ENCODE results near the gene POC1A.

The POC1A gene

DNA sequence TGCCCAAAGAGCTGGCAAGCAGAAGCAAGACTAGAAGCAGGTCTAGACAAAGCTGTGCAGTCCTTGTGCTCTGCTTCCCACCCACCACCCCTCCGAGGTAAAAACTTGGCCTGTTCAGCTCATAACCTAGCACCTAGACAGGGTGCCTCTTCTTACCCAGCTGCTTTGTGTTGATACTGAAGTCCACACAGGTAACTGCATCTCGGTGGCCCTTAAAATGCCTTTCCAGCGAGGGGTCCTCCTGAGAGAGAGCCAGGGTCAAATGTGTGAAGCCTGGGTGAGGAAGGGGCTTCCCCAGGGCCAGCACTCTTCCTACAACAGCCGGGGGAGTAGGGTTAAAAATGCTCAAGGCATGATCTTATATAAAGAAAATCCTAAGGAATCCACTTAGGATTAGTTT lies 3.4 kb downstream of the POC1A start:
- no peak for DNase-seq (ENCODE audit: low read depth)

DNA sequence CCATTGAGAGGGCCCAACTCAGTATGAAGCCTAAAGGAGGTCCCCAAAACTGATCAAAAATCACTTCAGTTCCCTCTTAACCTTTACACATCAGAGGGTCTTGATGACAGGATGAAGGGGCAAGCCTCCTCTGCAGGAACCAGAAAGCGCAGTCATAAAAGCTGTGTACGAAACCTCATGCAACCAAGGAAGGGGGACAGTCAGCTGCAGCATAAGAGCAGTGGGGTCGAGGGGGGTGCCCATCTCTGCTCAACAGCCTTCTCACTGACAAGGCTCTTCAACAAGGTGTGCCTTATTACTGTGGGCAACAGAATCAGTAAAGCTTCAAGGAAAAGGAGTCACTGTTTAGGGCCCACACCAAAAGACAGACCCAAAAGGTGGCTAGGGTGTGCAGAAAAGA lies 3.9 kb downstream of the POC1A start:
- DNase-seq (ENCODE audit: low read depth): no peak

DNA sequence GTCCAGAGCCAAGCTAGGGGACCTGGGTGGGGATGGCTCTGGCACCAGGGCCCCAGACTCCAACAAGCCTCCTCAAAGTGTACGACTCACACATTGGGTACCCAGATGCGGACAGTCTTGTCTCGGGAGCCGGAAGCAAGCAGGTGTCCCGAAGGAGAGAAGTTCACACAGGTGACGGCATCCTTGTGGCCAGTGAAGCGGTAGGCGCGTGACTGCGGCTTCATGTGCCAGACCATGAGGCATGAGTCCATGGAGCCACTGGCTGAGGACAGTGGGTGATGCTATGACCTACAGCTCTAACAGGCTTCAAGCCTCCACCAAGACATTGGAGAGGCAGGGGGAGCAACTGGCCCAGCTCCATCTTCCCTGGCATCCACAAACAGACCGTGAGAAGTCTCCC lies 4.5 kb downstream of the POC1A start:
- DNase-seq (ENCODE audit: low read depth): no peak

- no peak for DNase-seq (ENCODE audit: low read depth)
Measured at GRCh38 chr3:52149021-52149420, 5.2 kb downstream of the POC1A start.

GRCh38 chr3:52147804-52148203 lies 6.4 kb downstream of the POC1A start:
- no peak for DNase-seq (ENCODE audit: low read depth)

DNA sequence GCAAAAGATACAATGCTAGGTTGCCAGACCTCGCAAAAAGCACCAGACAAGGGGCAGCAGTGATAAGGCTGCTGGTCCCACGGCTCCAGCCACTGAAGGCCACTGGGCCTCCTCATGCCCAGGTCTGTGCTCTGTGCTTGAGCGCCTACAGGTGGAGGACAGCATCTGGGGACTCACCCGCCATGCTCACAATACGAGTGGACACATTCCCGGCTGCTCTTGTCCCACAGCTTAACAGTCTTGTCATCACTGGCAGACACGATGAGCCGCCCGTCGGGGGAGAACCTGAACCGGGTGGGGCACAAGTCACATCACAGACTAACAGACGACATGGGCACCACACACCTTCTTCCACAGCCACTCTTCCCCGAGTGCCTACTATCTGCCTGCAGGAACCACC lies 7.4 kb downstream of the POC1A start:
- no peak for DNase-seq (ENCODE audit: low read depth)

- no peak for DNase-seq (ENCODE audit: low read depth)
Measured at GRCh38 chr3:52146189-52146588, 8.0 kb downstream of the POC1A start.

DNA sequence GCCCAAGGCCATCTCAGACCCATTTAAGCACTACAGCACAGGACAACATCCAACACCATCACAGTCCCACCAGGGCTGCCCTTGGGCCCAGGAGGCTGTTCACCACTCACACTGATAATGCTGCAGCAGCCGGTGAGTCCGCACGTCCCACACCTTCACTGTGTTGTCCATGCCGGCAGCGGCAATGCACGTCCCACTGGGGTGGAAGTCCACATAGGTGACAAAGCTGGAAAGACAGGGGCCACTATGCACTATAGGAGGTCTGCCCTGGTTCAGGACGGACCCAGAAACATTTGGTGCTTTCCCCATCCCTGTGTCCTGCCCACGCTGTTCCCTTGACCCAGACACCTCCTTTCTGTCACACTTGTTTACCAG lies 8.5 kb downstream of the POC1A start:
- DNase-seq (ENCODE audit: low read depth): no peak

- DNase-seq (ENCODE audit: low read depth): no peak
Measured at GRCh38 chr3:52144796-52145735, 9.2 kb downstream of the POC1A start.

DNA sequence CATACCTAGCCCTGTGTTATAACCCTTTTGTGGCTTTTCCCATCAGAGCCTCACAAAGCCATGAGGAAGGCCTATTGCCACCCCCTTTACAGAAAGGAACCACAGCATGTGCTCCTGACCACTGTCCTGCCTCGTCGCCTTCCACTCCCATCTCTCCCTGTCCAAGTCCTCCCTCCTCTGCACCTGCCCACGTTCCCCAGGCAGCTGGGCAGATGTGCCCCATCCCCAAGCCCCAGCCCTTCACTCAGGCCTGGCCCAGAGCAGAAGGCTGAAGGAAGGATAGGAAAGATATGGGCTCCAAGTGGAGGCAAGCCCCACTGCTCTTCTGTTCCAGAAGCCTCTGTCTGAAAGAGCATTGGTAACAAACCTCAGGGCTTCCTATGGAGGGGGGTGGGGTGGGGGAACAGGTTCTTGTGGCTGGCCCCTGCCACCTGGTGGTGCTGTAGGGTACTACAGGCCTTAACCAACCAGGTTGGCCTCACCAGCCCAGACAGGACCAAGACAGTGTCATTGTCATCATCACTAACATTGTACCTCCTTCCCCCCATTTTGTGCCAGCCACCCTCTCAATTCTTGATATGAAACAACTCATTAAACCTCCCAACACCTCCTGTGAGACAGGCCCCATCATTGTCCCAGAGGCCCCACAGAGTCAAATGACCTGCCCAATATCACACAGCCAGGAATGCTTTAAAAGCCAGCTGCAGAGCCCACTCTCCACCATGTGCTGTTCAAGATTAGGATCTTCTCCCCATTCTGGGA lies 10.0 kb downstream of the POC1A start:
- peak; percentile 85 for DNase-seq (ENCODE audit: low read depth)

- no peak for DNase-seq (ENCODE audit: low read depth)
Measured at GRCh38 chr3:52143616-52144015, 10.6 kb downstream of the POC1A start.

GRCh38 chr3:52143156-52143555 lies 11.1 kb downstream of the POC1A start:
- DNase-seq (ENCODE audit: low read depth): no peak

DNA sequence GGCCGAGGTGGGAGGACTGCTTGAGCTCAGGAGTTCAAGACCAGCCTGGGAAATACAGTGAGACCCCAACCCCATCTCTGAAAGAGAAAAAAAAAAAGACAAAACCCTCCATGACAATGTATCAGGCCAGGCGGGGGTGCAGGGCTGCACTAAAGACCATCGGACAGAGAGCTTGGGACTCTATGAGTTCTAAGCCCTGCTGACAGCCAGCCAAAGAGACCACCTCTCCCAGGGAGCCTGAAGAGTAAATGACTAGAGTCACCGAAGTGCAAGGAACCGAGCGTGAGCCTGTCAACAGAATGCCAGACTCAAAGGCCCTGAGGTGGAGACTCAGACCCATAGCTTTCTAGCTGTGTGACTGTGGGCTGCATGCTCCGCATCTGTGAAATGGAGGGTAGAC lies 12.5 kb downstream of the POC1A start:
- DNase-seq (ENCODE audit: low read depth): no peak

DNA sequence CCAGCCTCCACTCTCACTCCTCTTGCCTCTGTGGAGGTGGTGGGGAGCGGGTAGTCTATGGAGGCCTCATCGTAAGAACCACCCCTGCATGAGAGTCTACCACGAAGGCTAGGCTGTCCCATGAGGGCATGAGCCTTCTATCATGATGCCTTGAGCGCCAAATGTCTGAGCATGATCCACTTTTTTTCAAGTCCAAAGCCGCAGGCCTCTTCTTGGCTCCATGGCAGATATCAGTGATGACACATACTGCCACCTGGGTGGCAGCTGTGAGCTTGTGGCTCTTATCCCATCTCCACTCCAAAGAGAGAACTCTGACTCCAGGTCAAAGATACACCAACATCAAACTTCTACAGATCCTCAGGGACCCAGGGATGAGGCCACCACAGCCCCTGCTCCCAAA lies 13.5 kb downstream of the POC1A start:
- no peak for DNase-seq (ENCODE audit: low read depth)

GRCh38 chr3:52140000-52140399 lies 14.2 kb downstream of the POC1A start:
- no peak for DNase-seq (ENCODE audit: low read depth)

- no peak for DNase-seq (ENCODE audit: low read depth)
Measured at GRCh38 chr3:52137311-52137710, 16.9 kb downstream of the POC1A start.

GRCh38 chr3:52136513-52136912 lies 17.7 kb downstream of the POC1A start:
- DNase-seq (ENCODE audit: low read depth): no peak

- DNase-seq (ENCODE audit: low read depth): no peak
Measured at GRCh38 chr3:52135332-52135731, 18.9 kb downstream of the POC1A start.

- no peak for DNase-seq (ENCODE audit: low read depth)
Measured at GRCh38 chr3:52134761-52135160, 19.5 kb downstream of the POC1A start.

DNA sequence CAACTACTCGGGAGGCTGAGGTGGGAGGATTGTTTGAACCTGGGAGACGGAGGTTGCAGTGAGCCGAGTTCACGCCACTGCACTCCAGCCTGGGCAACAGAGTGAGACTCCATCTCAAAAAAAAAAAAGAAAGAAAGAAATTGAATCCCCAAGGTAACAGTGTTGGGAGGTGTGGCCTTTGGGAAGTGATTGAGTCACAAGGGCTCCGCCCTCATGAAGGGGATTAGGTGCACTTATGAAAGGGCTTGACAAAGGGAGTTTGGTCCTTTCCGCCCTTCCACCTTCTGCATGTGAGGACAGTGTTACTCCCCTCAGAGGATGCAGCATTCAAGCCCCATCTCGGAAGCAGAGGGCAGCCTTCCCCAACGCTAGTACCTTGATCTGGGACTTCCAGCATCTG lies 21.3 kb downstream of the POC1A start:
- no peak for DNase-seq (ENCODE audit: low read depth)

- no peak for DNase-seq (ENCODE audit: low read depth)
Measured at GRCh38 chr3:52132041-52132440, 22.2 kb downstream of the POC1A start.

DNA sequence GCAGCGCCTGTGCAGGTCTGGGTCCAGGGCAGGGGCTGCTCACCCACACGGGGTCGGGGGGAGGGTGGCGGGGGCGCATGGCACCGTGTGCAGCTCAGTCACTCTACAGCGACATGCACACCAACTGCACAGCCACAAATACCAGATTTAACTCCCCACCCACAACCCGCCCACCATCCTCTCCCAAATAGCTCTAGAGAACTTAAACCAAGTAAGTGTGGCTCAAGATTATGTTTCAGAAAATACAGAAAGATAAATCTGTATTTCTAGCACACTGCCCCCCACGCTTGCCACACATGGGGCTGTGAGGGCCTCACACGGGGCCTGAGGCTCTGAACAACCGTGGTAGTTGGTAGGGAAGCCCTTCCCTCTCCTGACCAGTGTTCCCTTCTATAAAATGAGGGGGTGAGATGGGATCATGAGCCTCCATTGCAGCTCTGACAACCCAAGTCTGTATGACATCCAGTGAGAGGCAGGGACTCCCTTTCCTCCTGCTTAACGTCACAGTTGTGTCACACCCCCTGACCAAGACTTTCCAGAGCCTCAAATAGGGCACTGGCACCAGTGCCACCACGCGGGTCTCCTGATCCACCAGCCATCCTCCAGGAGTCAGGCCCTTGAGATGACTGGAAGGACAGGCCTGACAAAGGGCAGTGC lies 23.1 kb downstream of the POC1A start:
- DNase-seq (ENCODE audit: low read depth): no peak

- no peak for DNase-seq (ENCODE audit: low read depth)
Measured at GRCh38 chr3:52128118-52128683, 26.0 kb downstream of the POC1A start.

All from activated gamma-delta T cell treated with anti-CD3 and anti-CD28 coated beads, Interleukin-2, amount 50 U/mL, for 16 hours (primary cell).